PC-3 (cell line): ENCODE data around the gene MRPL45.
"Not testable (repeated sequence)": the region's sequence is repeated elsewhere in the genome, so short reads cannot be mapped to it uniquely, and the experiment has no call there.

Experiments
- EZH2phosphoT487 ChIP-seq: fragments of 300-600 bp; sonication (generic); IDR thresholded peaks from 2 replicates; pipeline ENCODE4 v1.6.1; 2018; ENCODE audit warnings: mild to moderate bottlenecking, antibody characterized with exemption, low read length, borderline replicate concordance
- TF ChIP-seq, protein P1 (sequence below): fragments of 300-600 bp; sonication (generic); conservative IDR thresholded peaks from 2 replicates; pipeline ENCODE4 v1.5.1; 2017; ENCODE audit warnings: antibody characterized with exemption, low read depth, mild to moderate bottlenecking, low read length

DNA sequence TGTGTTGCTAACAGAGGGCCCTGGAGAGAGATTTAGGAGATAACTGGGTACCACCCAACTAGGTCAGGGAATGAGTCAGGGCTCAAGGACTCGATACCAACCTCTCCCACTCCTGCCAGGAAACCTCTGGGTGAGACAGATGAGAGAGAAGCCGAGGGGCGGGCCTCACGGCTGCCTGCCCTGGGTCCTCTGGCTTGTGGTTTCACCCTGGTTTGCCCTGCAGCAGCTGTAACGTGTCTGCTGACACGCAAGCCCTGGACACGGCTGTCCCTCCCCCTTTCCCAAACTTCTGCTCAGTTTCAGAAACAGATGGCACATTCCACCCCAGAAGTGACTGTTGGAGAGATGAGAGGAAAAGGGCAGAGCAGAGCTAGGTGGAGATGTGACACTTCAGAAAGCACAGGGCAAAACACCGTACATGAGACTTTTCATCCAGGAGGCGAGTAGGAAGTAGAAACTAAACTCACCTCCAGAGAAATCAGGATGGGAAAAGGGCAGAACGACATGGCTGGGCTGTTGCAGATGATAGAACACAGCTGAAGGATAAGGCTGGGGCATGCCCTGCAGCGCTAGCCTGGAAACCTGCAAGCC lies 10.4 kb upstream of the MRPL45 start:
- TF ChIP-seq, protein P1, sequence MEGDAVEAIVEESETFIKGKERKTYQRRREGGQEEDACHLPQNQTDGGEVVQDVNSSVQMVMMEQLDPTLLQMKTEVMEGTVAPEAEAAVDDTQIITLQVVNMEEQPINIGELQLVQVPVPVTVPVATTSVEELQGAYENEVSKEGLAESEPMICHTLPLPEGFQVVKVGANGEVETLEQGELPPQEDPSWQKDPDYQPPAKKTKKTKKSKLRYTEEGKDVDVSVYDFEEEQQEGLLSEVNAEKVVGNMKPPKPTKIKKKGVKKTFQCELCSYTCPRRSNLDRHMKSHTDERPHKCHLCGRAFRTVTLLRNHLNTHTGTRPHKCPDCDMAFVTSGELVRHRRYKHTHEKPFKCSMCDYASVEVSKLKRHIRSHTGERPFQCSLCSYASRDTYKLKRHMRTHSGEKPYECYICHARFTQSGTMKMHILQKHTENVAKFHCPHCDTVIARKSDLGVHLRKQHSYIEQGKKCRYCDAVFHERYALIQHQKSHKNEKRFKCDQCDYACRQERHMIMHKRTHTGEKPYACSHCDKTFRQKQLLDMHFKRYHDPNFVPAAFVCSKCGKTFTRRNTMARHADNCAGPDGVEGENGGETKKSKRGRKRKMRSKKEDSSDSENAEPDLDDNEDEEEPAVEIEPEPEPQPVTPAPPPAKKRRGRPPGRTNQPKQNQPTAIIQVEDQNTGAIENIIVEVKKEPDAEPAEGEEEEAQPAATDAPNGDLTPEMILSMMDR: not testable (repeated sequence)
- not testable (repeated sequence) for TF ChIP-seq EZH2phosphoT487
